Iris pigment epithelial cell (primary cell): ENCODE measurements around the gene ZNF814.
"Not testable (repeated sequence)": the region's sequence is repeated elsewhere in the genome, so short reads cannot be mapped to it uniquely, and the experiment has no call there.

Source experiments
- DNase-seq: peaks from one replicate; pipeline ENCODE4 v3.0.0-alpha.2; 2011; ENCODE audit warnings: low read depth

ZNF814 gene

DNA sequence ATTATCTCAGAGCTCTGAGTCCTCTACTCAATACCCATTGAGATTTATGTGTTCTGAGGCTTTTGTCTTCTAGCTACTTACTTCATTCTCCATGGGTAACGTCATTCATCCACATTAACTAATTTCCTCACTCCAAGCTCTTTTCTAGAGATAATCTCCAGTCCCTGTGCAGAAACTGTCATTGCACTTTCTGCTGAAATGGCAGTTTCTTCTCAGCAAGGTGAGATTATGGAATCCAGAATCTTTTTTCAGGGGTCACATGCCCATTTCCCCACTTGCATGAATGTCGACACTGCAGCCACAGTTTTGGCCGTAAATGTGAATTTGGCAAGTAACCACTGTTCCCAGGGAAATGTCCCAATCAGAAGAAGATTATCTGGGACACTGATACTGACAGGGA is 26.5 kb downstream of the ZNF814 start:
- DNase-seq: not testable (repeated sequence)

GRCh38 chr19:57854117-57854516 is 34.7 kb downstream of the ZNF814 start:
- DNase-seq: not testable (repeated sequence)

GRCh38 chr19:57851812-57852603 is 36.8 kb downstream of the ZNF814 start:
- not testable (repeated sequence) for DNase-seq

DNA sequence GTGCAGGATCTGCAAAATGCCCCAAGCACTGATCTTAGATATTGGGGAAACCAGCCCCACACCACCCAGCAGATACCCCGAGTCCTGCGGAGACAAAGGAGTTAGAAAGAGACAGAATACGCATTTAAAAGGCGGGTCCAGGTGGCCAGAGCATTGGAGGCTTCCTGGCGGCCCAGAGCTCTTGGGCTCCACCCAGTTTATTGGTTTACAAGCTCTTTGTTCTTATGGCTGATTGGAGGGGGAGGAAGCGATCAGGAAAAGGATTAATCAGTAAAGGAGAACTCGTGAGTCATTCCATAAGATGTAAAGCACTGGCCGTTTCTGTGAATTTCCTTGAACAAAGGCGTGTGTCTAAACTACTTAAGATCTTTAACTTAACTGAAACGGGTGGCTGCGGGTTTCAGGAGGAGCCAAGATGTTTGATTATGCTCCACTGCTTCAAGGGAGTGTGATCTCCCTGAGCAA is 38.3 kb downstream of the ZNF814 start:
- DNase-seq: peak; percentile 71

- peak; percentile 89 for DNase-seq
Observed at GRCh38 chr19:57849666-57850473, 39.0 kb downstream of the ZNF814 start, which contains the start of gene ZNF587. Gene ZNF587, plus strand, starts transcription at chr19:57849859. Its CDS starts 180 bp downstream, at chr19:57850039.

DNA sequence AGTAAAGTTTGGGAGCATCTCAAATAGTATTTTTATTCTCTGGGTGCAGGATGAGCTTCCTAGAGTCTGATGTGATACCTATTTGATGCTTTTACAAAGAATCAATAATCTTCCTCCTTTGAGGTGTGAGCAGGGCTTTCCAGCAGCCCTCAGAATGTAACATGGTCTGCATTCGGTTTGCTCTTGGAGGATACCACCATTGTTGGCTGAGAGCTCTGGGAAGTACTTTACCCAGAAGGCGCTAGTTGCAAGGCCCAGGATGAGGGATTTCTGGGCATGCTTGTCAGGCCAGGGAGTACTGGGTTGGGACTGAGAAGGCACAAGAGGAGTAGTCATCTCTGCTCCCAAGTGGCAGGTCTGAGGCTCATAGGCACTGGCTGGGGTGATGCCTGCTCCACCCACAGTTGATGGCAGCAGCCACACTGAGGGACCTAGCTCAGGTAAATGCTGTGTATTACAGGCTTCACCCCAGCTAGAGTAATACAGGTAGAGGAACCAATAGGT is 39.6 kb downstream of the ZNF814 start:
- DNase-seq: not testable (repeated sequence)

DNA sequence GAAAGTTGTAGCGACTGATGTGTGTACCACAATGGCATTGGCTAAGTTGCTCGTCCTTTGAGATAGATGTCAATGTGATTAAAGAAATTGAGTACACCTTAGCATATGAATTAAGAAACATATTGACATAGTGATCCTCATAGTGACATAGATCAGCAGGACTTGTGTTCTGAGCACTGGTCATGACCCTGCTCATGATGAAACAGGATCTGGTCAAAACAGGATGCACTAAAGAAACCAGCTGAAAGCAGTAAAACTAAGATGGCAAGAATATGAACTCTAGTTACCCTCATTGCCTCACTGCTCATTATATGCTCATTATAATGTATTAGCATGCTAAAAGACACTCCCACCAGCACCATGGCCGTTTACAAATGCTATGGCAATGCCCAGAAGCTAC is 41.7 kb downstream of the ZNF814 start:
- peak; percentile 60 for DNase-seq

- no peak for DNase-seq
Observed at GRCh38 chr19:57841122-57841763, 47.6 kb downstream of the ZNF814 start.

DNA sequence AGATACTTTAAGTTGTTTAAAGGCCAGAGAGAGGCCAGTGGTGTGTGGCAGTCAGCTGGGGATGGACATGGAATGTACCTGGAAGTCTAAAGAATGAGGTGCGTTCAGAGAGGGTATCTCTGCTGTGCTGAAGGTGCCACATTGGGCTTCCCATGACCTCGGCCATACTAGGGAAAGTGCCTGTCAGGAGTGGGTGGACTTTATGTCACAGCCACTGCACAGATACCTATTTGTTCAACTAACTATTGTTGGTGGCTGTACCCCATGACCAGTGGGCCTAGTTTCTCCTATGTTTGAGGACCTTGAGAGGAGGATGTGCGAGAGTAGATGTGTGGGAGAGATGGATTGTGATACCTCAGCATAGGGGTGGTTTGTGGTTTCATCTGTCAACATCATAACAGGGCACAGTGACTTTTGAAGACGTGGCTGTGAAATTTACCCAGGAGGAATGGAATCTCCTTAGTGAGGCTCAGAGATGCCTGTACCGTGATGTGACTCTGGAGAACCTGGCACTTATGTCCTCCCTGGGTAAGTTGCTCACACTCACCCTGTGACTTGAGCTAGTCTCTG is 50.1 kb downstream of the ZNF814 start:
- DNase-seq: not testable (repeated sequence)

- not testable (repeated sequence) for DNase-seq
Observed at GRCh38 chr19:57836991-57837390, 51.8 kb downstream of the ZNF814 start.

DNA sequence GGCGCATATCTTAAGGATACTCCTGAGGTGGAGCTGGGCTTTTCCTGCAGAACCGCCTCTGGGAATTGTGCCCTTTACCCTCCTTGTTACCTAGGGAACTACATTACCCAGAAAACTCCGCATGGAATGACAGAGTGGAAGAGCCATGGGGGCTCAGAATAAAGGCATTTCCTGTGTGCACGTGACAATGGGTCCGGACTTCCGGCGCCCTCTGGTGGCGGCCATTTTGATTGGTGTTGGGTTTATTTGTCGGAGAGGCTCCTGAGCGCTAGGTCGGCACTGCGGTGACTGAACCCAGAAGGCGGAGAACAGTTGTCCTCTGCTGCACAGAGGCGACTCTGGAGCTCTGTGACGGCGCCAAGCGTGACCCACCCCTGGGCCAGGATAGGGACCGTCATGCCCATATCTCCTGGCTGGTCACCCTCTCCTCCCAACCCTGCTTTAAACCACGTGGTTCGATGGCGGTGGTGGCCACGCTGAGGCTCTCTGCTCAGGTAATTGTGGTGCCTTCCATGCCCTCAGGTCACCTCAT is 58.7 kb downstream of the ZNF814 start, which contains the start of gene ZNF587B:
Gene ZNF587B, plus strand, starts transcription at position 229 of the 532 bp plus-strand sequence. Its CDS starts 230 bp downstream, at position 459.
- peak; percentile 70 for DNase-seq

- no peak for DNase-seq
Observed at GRCh38 chr19:57829316-57829715, 59.5 kb downstream of the ZNF814 start.

DNA sequence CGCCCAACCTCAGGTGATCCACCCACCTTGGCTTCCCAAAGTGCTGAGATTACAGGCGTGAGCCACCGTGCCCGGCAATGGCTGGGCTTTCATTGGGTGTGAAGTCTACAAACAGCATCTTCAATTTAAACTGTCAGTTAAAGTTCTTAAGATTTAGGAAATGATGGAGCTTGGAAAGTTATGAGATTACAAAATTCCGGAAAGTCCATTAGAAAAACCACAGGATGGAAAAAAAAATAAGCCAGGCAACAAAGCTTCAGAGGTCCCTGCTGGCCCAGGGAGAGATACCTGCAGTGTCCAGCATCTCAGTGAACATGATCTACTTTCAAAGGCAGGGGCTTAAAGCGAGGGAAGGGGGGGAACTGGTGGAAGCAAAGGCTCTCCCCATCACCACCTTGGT is 63.3 kb downstream of the ZNF814 start:
- no peak for DNase-seq

DNA sequence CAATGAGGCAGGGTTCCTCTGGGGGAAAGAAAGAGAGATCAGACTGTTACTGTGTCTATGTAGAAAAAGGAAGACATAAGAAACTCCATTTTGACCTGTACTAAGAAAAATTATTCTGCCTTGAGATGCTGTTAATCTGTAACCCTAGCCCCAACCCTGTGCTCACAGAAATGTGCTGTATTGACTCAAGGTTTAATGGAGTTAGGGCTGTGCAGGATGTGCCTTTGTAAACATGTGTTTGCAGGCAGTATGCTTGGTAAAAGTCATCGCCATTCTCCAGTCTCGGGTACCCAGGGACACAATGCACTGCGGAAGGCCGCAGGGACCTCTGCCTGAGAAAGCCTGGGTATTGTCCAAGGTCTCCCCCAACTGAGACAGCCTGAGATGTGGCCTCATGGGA is 65.2 kb downstream of the ZNF814 start:
- not testable (repeated sequence) for DNase-seq

GRCh38 chr19:57823155-57823554 is 65.7 kb downstream of the ZNF814 start:
- not testable (repeated sequence) for DNase-seq

GRCh38 chr19:57821501-57821900 is 67.3 kb downstream of the ZNF814 start:
- DNase-seq: not testable (repeated sequence)

GRCh38 chr19:57821095-57821494 is 67.7 kb downstream of the ZNF814 start:
- DNase-seq: not testable (repeated sequence)

DNA sequence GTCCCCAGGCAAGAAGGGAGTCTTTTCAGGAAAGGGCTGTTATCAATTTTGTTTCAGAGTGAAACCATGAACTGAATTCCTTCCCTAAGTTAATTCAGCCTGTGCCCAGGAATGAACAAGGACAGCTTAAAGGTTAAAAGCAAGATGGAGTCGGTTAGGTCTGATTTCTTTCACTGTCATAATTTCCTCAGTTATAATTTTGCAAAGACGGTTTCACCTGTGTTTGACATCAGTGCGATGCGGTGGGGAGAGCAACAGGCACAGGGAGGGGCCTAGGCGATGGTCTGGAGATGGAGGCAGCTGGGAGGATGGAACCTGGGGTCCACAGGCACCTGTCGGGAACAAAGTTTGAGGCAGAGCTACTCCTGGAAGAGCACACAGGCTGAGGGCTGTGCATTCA is 68.2 kb downstream of the ZNF814 start:
- DNase-seq: no peak

- DNase-seq: peak; percentile 95
Observed at GRCh38 chr19:57819475-57820148, 69.2 kb downstream of the ZNF814 start.

GRCh38 chr19:57818378-57818777 is 70.5 kb downstream of the ZNF814 start:
- DNase-seq: no peak

- DNase-seq: no peak
Observed at GRCh38 chr19:57817976-57818375, 70.9 kb downstream of the ZNF814 start.
